Measurements from ENCODE around the gene RPTOR.

DNA sequence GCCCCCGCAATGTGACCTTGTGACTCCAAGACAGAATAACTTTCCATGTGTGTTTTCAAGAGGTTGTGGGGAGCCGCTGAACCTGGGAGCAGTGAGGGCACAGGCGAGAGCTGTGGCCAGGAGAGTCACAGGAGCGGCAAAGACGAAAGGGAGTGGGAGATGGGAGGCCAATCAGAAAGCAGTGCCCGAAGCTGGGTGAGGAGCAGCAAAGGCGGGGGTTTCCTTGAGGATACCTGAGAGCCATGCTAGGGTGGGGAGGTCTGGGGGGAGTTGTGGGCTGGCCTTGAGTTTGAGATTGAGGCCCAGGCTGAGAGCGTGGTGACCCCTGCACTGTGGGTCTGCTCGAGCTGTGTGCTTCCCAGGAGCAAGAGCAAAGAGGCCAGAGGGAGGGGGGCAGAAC lies 45.1 kb upstream of the RPTOR start:
- TF ChIP-seq, protein P1, sequence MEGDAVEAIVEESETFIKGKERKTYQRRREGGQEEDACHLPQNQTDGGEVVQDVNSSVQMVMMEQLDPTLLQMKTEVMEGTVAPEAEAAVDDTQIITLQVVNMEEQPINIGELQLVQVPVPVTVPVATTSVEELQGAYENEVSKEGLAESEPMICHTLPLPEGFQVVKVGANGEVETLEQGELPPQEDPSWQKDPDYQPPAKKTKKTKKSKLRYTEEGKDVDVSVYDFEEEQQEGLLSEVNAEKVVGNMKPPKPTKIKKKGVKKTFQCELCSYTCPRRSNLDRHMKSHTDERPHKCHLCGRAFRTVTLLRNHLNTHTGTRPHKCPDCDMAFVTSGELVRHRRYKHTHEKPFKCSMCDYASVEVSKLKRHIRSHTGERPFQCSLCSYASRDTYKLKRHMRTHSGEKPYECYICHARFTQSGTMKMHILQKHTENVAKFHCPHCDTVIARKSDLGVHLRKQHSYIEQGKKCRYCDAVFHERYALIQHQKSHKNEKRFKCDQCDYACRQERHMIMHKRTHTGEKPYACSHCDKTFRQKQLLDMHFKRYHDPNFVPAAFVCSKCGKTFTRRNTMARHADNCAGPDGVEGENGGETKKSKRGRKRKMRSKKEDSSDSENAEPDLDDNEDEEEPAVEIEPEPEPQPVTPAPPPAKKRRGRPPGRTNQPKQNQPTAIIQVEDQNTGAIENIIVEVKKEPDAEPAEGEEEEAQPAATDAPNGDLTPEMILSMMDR (IDR thresholded peaks at IDR 0.05; ENCODE audit: borderline replicate concordance, extremely low read depth, low read length, poor library complexity, severe bottlenecking), result no peak
- no peak for TF ChIP-seq EZH2 (IDR thresholded peaks at IDR 0.05; ENCODE audit: borderline replicate concordance, low read depth, low read length, severe bottlenecking)
